ENCODE data around the gene DTX3.
"Not testable (repeated sequence)": the region's sequence is repeated elsewhere in the genome, so short reads cannot be mapped to it uniquely, and the experiment has no call there.

The DTX3 gene

GRCh38 chr12:57606821-57607220 lies 2.2 kb downstream of the DTX3 start:
- no peak for DNase-seq (ENCODE audit: low read depth in 2 of 2)

GRCh38 chr12:57607958-57608663 lies 3.5 kb downstream of the DTX3 start:
- no peak for DNase-seq (ENCODE audit: low read depth in 2 of 2)

DNA sequence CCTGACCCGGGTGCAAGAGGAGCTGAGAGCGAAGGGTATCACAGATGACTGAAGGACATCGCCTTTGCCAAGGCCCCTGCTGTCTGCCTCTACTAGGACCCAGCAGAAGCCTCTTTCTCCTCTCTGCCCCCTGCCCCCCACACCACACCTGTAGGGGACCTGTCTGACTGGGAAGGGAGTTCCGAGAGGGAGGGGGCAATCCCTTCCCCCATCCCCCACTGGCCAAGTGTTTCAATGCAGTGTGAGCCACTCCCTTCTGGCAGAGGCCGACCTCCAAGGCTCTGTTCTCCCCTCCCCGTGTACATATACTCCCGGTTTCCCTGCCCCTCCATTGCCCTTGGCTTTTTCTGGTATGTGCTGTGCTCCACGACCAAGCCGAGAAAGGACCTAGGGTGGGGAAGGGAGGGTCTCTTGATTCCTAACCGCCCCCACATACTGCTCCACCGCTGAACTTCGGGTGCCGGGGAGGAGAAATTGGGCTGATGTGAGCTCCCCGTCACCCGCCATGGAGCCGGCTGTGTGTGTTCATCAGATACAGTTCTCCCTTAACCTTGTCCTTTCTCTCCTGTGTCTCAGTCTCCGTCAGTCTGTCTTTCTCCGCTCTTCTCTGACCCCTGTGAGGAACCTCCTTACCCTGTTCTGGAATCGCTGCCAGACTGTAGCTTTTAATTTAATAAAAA lies 4.6 kb downstream of the DTX3 start:
- no peak for DNase-seq (ENCODE audit: low read depth in 2 of 2)

DNA sequence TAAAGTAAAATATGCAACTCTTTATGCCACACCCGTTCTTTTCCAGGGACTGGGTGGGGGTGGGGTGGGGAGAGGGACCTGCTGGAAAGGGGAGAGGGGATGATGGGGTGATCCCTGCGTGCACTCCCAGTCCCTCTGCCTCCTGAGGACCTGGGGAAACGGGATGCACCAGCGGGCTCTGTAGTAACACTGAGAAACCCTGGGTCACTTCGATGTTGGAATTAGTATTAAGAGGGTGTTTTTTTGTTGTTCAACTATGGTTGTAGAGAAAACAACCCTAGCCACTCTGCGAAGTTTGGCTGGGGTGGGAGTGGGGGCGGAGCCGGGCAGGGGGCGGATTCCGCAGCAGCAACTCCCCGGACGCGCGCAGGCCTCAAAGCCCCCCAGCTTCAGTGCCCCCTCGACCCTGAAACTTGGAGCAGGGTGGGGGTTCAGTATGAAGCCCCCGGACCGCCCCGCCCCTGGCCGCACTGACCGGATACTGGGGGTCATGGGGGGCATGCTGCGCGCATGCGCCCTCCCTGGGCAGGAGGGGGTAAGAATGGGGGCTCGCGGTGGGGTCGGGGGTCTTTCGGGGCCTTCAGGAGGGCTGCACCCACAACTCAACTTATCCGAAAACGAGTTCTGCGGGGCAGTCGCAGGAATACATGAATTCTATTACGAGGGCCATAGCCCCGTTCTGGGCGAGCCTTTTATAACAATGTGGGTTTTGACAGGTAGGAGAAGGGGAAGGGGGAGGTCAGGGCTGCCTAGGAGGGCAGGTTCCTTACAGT lies 5.3 kb downstream of the DTX3 start:
- no peak for DNase-seq (ENCODE audit: low read depth in 2 of 2)

DNA sequence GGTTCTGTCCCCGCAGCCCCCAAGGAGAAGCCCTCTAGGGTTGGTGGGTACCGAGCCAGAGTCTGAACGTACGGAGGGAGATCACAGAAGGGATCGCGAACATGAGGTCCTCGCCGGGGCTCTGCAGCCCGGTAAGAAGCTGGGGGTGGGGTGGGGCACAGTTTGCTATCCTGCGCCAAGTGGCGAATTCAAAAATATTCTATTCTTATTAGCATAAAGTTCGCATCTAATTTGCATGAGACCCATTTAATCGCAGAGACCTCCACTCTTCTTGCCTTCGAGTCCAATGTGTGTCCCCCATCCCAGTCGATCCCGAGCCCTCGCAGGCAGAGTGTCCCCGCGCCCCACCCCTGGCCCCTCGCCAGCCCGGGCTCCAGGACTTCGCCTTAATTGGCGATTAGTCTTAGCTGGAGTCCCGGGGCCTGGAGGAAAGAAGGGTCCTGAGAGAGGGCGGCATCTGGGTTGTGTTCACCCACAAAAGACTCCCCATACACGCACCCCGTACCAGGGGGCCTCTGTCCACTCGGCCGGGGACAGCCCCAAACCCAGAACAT lies 6.0 kb downstream of the DTX3 start:
- DNase-seq (ENCODE audit: low read depth in 2 of 2): no peak

GRCh38 chr12:57611108-57611826 lies 6.6 kb downstream of the DTX3 start, which contains the start of gene ARHGEF25:
Gene ARHGEF25, plus strand, starts transcription at chr12:57611435. Its CDS starts 460 bp downstream, at chr12:57611895.
- DNase-seq (ENCODE audit: low read depth in 2 of 2): no peak

GRCh38 chr12:57611827-57612710 lies 7.4 kb downstream of the DTX3 start:
- no peak for DNase-seq (ENCODE audit: low read depth in 2 of 2)

DNA sequence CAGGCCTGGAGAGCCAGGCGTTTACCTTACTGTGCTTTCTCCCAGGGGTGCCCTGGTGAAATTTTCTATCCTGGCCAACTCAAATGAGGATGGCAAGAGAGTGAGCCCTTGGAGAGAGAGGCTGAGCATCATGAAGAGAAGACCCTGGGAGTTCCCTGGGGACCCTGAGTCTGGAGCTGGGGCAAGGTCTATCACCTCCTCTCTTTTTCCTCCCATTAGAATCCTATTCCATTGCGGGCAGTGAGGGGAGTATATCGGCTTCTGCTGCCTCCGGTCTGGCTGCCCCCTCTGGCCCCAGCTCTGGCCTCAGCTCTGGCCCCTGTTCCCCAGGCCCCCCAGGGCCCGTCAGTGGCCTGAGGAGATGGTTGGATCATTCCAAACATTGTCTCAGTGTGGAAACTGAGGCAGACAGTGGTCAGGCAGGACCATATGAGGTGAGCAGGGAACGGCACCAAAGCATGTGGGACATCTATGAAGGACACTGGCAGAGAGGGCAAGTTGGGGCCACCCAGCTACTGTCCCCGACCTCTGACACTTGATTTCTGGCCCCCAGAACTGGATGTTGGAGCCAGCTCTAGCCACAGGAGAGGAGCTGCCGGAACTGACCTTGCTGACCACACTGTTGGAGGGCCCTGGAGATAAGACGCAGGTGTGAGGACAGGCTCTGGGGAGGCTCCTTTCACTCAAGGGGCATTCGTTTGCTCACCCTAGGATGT lies 8.2 kb downstream of the DTX3 start:
- no peak for DNase-seq (ENCODE audit: low read depth in 2 of 2)

GRCh38 chr12:57613427-57614109 lies 8.9 kb downstream of the DTX3 start:
- DNase-seq (ENCODE audit: low read depth in 2 of 2): no peak

- DNase-seq (ENCODE audit: low read depth in 2 of 2): no peak
These were observed 9.7 kb downstream of the DTX3 start for GRCh38 chr12:57614178-57614947.

DNA sequence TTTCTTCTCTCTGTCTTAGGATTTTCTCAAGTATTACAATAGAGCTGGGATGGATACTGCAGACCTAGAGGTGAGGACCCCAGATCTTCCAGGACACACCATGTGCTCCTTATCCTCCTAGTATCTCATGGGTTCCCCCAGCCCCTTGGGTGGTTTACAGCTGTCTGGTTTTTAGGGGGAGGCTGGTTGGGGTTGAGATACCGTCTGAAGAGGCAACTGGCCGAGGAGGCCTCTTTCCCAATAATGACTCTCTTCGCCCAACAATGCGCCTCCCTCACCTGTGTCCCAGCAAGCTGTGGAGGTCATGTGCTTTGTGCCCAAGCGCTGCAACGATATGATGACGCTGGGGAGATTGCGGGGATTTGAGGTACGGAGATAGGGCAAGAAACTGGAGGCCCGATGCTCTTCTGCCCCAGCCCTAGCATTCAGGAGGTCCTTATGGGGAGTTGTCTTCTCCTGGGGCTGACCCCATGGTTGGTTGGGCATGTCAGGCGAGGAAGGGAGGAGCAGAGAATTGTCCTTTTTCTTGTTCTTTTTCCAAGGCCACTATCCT lies 10.4 kb downstream of the DTX3 start:
- no peak for DNase-seq (ENCODE audit: low read depth in 2 of 2)

- DNase-seq (ENCODE audit: low read depth in 2 of 2): no peak
These were observed 11.0 kb downstream of the DTX3 start for GRCh38 chr12:57615637-57616036.

DNA sequence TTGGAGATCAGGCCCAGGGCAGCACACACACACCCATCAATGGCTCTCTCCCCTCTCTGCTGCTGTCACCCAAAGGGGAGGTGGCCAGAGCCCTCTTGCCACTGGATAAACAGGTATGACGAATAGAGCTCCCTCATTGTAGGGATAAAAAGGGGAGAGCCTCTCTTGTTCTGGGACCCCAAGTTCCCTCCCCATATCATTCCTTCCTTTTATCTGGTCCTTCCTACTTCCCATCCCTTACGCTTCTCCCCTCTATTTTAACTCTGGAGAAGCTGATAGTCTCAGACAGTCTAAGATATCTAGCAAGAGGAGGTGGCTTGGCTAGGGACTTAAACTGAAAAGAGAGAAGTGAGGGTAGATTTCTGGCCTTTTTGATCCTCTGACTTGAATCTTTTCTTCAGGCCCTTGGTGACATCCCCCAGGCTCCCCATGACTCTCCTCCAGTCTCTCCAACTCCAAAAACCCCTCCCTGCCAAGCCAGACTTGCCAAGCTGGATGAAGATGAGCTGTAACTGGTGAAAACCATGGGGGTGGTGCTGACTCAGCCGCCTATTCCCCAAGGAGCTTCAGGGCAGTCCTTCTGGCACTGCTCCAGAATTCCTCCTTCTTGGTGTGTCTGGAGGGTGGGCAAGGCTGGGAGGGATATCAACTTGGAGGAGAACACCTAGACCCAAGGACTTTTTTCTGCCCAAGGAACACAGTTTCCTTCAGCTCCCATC lies 11.9 kb downstream of the DTX3 start:
- DNase-seq (ENCODE audit: low read depth in 2 of 2): no peak

- DNase-seq (ENCODE audit: low read depth in 2 of 2): no peak
These were observed 13.3 kb downstream of the DTX3 start for GRCh38 chr12:57617942-57618341.

- not testable (repeated sequence) for DNase-seq (ENCODE audit: low read depth in 2 of 2)
These were observed 13.8 kb downstream of the DTX3 start for GRCh38 chr12:57618431-57618830.

- DNase-seq (ENCODE audit: low read depth in 2 of 2): no peak
These were observed 14.4 kb downstream of the DTX3 start for GRCh38 chr12:57618966-57619433.

DNA sequence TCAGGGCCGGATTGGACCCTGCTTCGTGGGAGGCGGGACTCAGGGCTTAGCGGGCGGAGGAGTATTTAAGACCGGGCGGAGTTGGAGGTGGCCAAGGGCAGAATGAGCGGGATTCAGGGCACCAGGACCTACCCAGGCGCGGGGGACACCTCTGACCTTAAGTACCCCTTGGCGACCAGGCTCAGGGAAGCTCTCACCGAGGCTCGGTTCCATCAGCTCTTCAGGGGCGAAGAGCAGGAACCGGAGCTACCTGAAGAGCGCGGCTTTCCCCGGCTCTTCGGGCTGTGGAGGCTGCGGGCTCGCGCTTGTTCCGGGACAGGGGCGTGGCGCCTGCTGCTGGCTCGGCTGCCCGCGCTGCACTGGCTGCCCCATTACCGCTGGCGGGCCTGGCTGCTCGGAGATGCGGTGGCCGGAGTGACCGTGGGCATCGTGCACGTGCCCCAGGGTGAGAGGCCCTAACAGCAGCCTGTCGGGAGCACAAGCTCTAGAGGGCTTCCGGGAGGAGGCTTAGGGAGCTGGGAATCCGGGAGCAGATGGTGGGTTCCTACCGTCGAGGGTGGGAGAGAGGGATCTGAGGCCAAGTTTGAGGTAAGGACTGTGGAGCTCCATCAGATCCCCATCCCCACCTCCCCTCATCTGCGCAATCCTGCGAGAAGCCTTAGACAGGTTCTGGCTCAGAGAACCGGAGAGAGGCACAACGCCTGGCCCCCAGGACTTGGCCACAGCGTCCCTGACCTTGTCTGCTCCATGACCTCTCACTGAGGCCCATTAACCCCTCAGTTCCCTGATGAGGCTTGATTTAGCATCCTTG lies 15.0 kb downstream of the DTX3 start:
- DNase-seq (ENCODE audit: low read depth in 2 of 2): no peak
